ENCODE measurements around the gene TINAGL1.

The TINAGL1 gene

GRCh38 chr1:31609514-31610118 lies 33.3 kb downstream of the TINAGL1 start:
- DNase-seq: no peak

- no peak for DNase-seq
Observed at GRCh38 chr1:31614414-31615005, 38.2 kb downstream of the TINAGL1 start.

- DNase-seq: no peak
Observed at GRCh38 chr1:31615414-31615813, 39.1 kb downstream of the TINAGL1 start.

GRCh38 chr1:31615939-31616338 lies 39.6 kb downstream of the TINAGL1 start:
- DNase-seq: no peak

- no peak for DNase-seq
Observed at GRCh38 chr1:31617218-31617915, 41.1 kb downstream of the TINAGL1 start, which contains the start of gene HCRTR1. TSS of gene HCRTR1 (plus strand) at chr1:31617689. CDS start at chr1:31619193, 1,504 bp downstream.

GRCh38 chr1:31617916-31618746 lies 41.8 kb downstream of the TINAGL1 start:
- DNase-seq: no peak

- no peak for DNase-seq
Observed at GRCh38 chr1:31618916-31619846, 42.9 kb downstream of the TINAGL1 start.

- DNase-seq: no peak
Observed at GRCh38 chr1:31620631-31621497, 44.5 kb downstream of the TINAGL1 start.

- no peak for DNase-seq
Observed at GRCh38 chr1:31621498-31621820, 45.1 kb downstream of the TINAGL1 start.

GRCh38 chr1:31621847-31622730 lies 45.8 kb downstream of the TINAGL1 start:
- DNase-seq: no peak

GRCh38 chr1:31623365-31623764 lies 47.0 kb downstream of the TINAGL1 start:
- no peak for DNase-seq

GRCh38 chr1:31624309-31624708 lies 48.0 kb downstream of the TINAGL1 start:
- DNase-seq: no peak

GRCh38 chr1:31624731-31625514 lies 48.6 kb downstream of the TINAGL1 start:
- DNase-seq: no peak

- no peak for DNase-seq
Observed at GRCh38 chr1:31625561-31626222, 49.4 kb downstream of the TINAGL1 start.

- no peak for DNase-seq
Observed at GRCh38 chr1:31626223-31627207, 50.2 kb downstream of the TINAGL1 start.

- no peak for DNase-seq
Observed at GRCh38 chr1:31627301-31627929, 51.1 kb downstream of the TINAGL1 start.

- peak; percentile 29 for DNase-seq
Observed at GRCh38 chr1:31627930-31628559, 51.7 kb downstream of the TINAGL1 start.
